ENCODE measurements around the gene CBX1.

GRCh38 chr17:48128400-48128799 lies 27.1 kb upstream of the CBX1 start:
- TF ChIP-seq, protein P1, sequence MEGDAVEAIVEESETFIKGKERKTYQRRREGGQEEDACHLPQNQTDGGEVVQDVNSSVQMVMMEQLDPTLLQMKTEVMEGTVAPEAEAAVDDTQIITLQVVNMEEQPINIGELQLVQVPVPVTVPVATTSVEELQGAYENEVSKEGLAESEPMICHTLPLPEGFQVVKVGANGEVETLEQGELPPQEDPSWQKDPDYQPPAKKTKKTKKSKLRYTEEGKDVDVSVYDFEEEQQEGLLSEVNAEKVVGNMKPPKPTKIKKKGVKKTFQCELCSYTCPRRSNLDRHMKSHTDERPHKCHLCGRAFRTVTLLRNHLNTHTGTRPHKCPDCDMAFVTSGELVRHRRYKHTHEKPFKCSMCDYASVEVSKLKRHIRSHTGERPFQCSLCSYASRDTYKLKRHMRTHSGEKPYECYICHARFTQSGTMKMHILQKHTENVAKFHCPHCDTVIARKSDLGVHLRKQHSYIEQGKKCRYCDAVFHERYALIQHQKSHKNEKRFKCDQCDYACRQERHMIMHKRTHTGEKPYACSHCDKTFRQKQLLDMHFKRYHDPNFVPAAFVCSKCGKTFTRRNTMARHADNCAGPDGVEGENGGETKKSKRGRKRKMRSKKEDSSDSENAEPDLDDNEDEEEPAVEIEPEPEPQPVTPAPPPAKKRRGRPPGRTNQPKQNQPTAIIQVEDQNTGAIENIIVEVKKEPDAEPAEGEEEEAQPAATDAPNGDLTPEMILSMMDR (IDR thresholded peaks at IDR 0.05), result no peak
- TF ChIP-seq ZFX (IDR thresholded peaks at IDR 0.05; ENCODE audit: borderline replicate concordance), result no peak
